GM23338 (cell line): ENCODE measurements around the gene FAR1. TPM values are rescaled to one million over a fixed set of nuclear protein-coding genes. Genes with fewer than 3 reads are reported as not detected.

ENCODE experiments used
- ATAC-seq: fragments of 200-7000 bp; cut with Tn5 transposase; 3 replicates; pipeline ENCODE4 v1.9.1; 2020
- DNase-seq: peaks from one replicate; pipeline ENCODE4 v3.0.0-alpha.2; 2015; ENCODE audit warnings: low spot score
- H2AFZ ChIP-seq: fragments of 200-600 bp; sonication (generic); 2 replicates; pipeline ENCODE4 v1.8.0; 2016; ENCODE audit warnings: antibody characterized with exemption, mild to moderate bottlenecking, moderate library complexity
- H3F3A ChIP-seq: fragments of 200-600 bp; sonication (generic); replicated peaks from 2 replicates; pipeline ENCODE4 v1.8.0; 2017; ENCODE audit warnings: antibody characterized with exemption, mixed run types, low read depth
- H3K27ac ChIP-seq: fragments of 200-600 bp; sonication (generic); 2 replicates; pipeline ENCODE4 v1.6.1; 2016; ENCODE audit warnings: low read depth
- H3K27me3 ChIP-seq: fragments of 200-600 bp; sonication (generic); 2 replicates; pipeline ENCODE4 v1.8.0; 2016; ENCODE audit warnings: mild to moderate bottlenecking, mixed run types, moderate library complexity; ENCODE audit not compliant: insufficient read depth
- H3K36me3 ChIP-seq: fragments of 200-600 bp; sonication (generic); 2 replicates; pipeline ENCODE4 v1.8.0; 2016; ENCODE audit warnings: mild to moderate bottlenecking; ENCODE audit not compliant: insufficient read depth
- H3K4me1 ChIP-seq: fragments of 200-600 bp; sonication (generic); 2 replicates; pipeline ENCODE4 v1.8.0; 2016; ENCODE audit warnings: mild to moderate bottlenecking, moderate library complexity; ENCODE audit not compliant: insufficient read depth
- H3K4me2 ChIP-seq: fragments of 200-600 bp; sonication (generic); 2 replicates; pipeline ENCODE4 v1.7.1; 2017; ENCODE audit warnings: mixed run types
- H3K4me3 ChIP-seq: fragments of 200-600 bp; sonication (generic); 2 replicates; pipeline ENCODE4 v1.6.1; 2016; ENCODE audit warnings: mixed run types
- H3K79me2 ChIP-seq: fragments of 200-600 bp; sonication (generic); replicated peaks from 2 replicates; pipeline ENCODE4 v1.8.0; 2017; ENCODE audit warnings: mild to moderate bottlenecking; ENCODE audit not compliant: insufficient read depth
- H3K9me2 ChIP-seq: fragments of 200-600 bp; sonication (generic); 2 replicates; pipeline ENCODE4 v1.8.0; 2017; ENCODE audit not compliant: insufficient read depth
- H4K20me1 ChIP-seq: fragments of 200-600 bp; sonication (generic); replicated peaks from 2 replicates; pipeline ENCODE4 v1.8.0; 2017; ENCODE audit warnings: mild to moderate bottlenecking; ENCODE audit not compliant: insufficient read depth
- H3K27ac Mint-ChIP-seq: 2 replicates; pipeline ENCODE4 v1.8.0; 2020; ENCODE audit warnings: inconsistent platforms, mild to moderate bottlenecking, moderate library complexity, mixed read lengths
- H3K27me3 Mint-ChIP-seq: 3 replicates; pipeline ENCODE4 v1.8.0; 2022; ENCODE audit warnings: low read depth, mild to moderate bottlenecking, moderate library complexity, mixed read lengths, inconsistent platforms; ENCODE audit not compliant: insufficient read depth, poor library complexity
- H3K36me3 Mint-ChIP-seq: 3 replicates; pipeline ENCODE4 v1.8.0; 2021; ENCODE audit warnings: low read depth, mild to moderate bottlenecking, inconsistent platforms, moderate library complexity, mixed read lengths
- H3K4me1 Mint-ChIP-seq: 3 replicates; pipeline ENCODE4 v1.8.0; 2020; ENCODE audit warnings: mild to moderate bottlenecking, inconsistent platforms, mixed read lengths
- H3K4me3 Mint-ChIP-seq: 3 replicates; pipeline ENCODE4 v1.8.0; 2021; ENCODE audit warnings: moderate library complexity, mild to moderate bottlenecking, inconsistent platforms, mixed read lengths
- H3K9me3 Mint-ChIP-seq: 3 replicates; pipeline ENCODE4 v1.8.0; 2020; ENCODE audit warnings: moderate library complexity, mild to moderate bottlenecking, inconsistent platforms, mixed read lengths
- CREB1 ChIP-seq: fragments of 250-450 bp; sonication (Bioruptor Pico); IDR thresholded peaks from 2 replicates; pipeline ENCODE4 v1.5.0; 2020; ENCODE audit warnings: low read depth, mild to moderate bottlenecking, moderate library complexity
- EZH2 ChIP-seq: fragments of 200-600 bp; sonication (generic); IDR thresholded peaks from one replicate; pipeline ENCODE4 v1.8.0; 2017; ENCODE audit warnings: antibody characterized with exemption, mild to moderate bottlenecking, low read depth; ENCODE audit not compliant: unreplicated experiment
- JUNB ChIP-seq: IDR thresholded peaks from one replicate; pipeline ENCODE4 v1.6.1; 2016; ENCODE audit warnings: antibody characterized with exemption; ENCODE audit not compliant: unreplicated experiment
- NANOG ChIP-seq: IDR thresholded peaks from 2 replicates; pipeline ENCODE4 v1.6.1; 2016; ENCODE audit warnings: antibody characterized with exemption, borderline replicate concordance
- POLR2AphosphoS5 ChIP-seq: IDR thresholded peaks from 2 replicates; pipeline ENCODE4 v1.6.1; 2016; ENCODE audit warnings: antibody characterized with exemption, low read depth
- STAT1 ChIP-seq: IDR thresholded peaks from one replicate; pipeline ENCODE4 v1.6.1; 2016; ENCODE audit warnings: antibody characterized with exemption; ENCODE audit not compliant: unreplicated experiment
- ZNF114 ChIP-seq: fragments of 250-450 bp; sonication (Bioruptor Pico); IDR thresholded peaks from 2 replicates; pipeline ENCODE4 v1.5.0; 2020; ENCODE audit warnings: mild to moderate bottlenecking, moderate library complexity
- ZNF331 ChIP-seq: fragments of 250-450 bp; sonication (Bioruptor Pico); IDR thresholded peaks from 2 replicates; pipeline ENCODE4 v1.5.0; 2020; ENCODE audit warnings: low read depth, mild to moderate bottlenecking, moderate library complexity
- polyA plus RNA-seq: library from polyadenylated mRNA; unstranded; fragments of >200 nt; fragmentation: Nextera tagmentation; extraction: Ambion mirVana; gene quantifications from 2 replicates; pipeline ENCODE4 v1.2.1, GENCODE V29; 2016
- total RNA-seq: library from RNA; depleted of rRNA; stranded (reverse); fragments of >200 nt; shearing (Covaris generic); gene quantifications from 2 replicates; pipeline ENCODE4 v1.2.3, GENCODE V29; 2014
- TF ChIP-seq, protein P1 (sequence below), 2 experiments: fragments of 200-600 bp in 1 of 2; sonication (generic) in 1 of 2; conservative IDR thresholded peaks; 2 replicates each; pipeline versions ENCODE4 v1.5.1 to v1.6.1; 2016 to 2017; ENCODE audit warnings: antibody characterized with exemption in 2 of 2, low read depth in 2 of 2, mild to moderate bottlenecking in 2 of 2, moderate library complexity in 1 of 2
- TF ChIP-seq, protein P2 (sequence below): IDR thresholded peaks from 2 replicates; pipeline ENCODE4 v1.6.1; 2016; ENCODE audit warnings: antibody characterized with exemption
- TF ChIP-seq, protein P3 (sequence below): IDR thresholded peaks from one replicate; pipeline ENCODE4 v1.6.1; 2018; ENCODE audit warnings: antibody characterized with exemption; ENCODE audit not compliant: unreplicated experiment
- TF ChIP-seq, protein P4 (sequence below): fragments of 250-450 bp; sonication (Bioruptor Pico); IDR thresholded peaks from 2 replicates; pipeline ENCODE4 v1.5.0; 2020; ENCODE audit warnings: mild to moderate bottlenecking, moderate library complexity

FAR1 gene
- total and polyA plus RNA-seq, 2 experiments from 2014 or later: 27.3 to 79.5 TPM

DNA sequence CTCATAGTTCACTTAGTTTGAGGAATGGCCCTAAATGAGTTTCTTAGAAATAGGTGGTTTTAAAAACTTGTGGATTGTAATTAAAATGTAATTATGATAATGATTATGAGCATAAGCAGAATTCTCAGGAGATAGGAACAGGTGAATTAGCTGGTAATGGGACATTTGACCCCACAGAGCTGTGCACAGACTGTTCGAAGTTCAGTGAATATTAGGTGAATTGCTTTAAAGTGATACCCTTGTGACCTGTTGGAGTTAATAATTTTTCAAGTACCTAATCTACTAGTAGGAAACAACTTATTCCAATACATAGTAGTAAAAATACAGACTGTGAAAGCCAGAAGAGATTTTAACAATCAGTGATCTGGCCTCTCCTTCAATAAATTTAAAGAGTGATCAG lies 8.1 kb downstream of the FAR1 start:
- no peaks in the 10 kb centered on the region for H3K9me2 ChIP-seq
- ATAC-seq (no peak), DNase-seq (no peak)
- Mint-ChIP-seq H3K27me3 (no peaks in the 10 kb centered on the region), H3K9me3 (no peaks in the 10 kb centered on the region), H3K4me1 (peaks cover 64% of the 10 kb centered on the region), H3K36me3 (peaks cover 4% of the 10 kb centered on the region; the same call in 1 of the 3 replicates), H3K4me3 (no peak overlapping the region), H3K27ac (no peak overlapping the region; the same call in 1 of the 2 replicates)
- no peak overlapping the region for H2AFZ ChIP-seq
- no peak overlapping the region for H3K4me2 ChIP-seq
- peaks cover 72% of the 10 kb centered on the region for H4K20me1 ChIP-seq
- H3F3A ChIP-seq: no peaks in the 10 kb centered on the region
- H3K4me1 ChIP-seq: peaks cover 66% of the 10 kb centered on the region
- H3K36me3 ChIP-seq: no peaks in the 10 kb centered on the region
- H3K79me2 ChIP-seq: peaks cover 100% of the 10 kb centered on the region
- H3K27ac ChIP-seq: no peak overlapping the region
- no peaks in the 10 kb centered on the region for H3K27me3 ChIP-seq
- H3K4me3 ChIP-seq: no peak overlapping the region
- TF ChIP-seq ZNF114: no peak
- TF ChIP-seq JUNB: no peak
- no peak for TF ChIP-seq NANOG
- TF ChIP-seq CREB1 (CRISPR knock-in tag): no peak
- TF ChIP-seq, protein P1, sequence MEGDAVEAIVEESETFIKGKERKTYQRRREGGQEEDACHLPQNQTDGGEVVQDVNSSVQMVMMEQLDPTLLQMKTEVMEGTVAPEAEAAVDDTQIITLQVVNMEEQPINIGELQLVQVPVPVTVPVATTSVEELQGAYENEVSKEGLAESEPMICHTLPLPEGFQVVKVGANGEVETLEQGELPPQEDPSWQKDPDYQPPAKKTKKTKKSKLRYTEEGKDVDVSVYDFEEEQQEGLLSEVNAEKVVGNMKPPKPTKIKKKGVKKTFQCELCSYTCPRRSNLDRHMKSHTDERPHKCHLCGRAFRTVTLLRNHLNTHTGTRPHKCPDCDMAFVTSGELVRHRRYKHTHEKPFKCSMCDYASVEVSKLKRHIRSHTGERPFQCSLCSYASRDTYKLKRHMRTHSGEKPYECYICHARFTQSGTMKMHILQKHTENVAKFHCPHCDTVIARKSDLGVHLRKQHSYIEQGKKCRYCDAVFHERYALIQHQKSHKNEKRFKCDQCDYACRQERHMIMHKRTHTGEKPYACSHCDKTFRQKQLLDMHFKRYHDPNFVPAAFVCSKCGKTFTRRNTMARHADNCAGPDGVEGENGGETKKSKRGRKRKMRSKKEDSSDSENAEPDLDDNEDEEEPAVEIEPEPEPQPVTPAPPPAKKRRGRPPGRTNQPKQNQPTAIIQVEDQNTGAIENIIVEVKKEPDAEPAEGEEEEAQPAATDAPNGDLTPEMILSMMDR (conservative IDR thresholded peaks at IDR 0.05; ENCODE audit: low read depth in 2 of 2): no peak
- no peak for TF ChIP-seq POLR2AphosphoS5
- TF ChIP-seq, protein P2, sequence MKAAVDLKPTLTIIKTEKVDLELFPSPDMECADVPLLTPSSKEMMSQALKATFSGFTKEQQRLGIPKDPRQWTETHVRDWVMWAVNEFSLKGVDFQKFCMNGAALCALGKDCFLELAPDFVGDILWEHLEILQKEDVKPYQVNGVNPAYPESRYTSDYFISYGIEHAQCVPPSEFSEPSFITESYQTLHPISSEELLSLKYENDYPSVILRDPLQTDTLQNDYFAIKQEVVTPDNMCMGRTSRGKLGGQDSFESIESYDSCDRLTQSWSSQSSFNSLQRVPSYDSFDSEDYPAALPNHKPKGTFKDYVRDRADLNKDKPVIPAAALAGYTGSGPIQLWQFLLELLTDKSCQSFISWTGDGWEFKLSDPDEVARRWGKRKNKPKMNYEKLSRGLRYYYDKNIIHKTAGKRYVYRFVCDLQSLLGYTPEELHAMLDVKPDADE: no peak
- TF ChIP-seq EZH2: no peak
- TF ChIP-seq, protein P3, sequence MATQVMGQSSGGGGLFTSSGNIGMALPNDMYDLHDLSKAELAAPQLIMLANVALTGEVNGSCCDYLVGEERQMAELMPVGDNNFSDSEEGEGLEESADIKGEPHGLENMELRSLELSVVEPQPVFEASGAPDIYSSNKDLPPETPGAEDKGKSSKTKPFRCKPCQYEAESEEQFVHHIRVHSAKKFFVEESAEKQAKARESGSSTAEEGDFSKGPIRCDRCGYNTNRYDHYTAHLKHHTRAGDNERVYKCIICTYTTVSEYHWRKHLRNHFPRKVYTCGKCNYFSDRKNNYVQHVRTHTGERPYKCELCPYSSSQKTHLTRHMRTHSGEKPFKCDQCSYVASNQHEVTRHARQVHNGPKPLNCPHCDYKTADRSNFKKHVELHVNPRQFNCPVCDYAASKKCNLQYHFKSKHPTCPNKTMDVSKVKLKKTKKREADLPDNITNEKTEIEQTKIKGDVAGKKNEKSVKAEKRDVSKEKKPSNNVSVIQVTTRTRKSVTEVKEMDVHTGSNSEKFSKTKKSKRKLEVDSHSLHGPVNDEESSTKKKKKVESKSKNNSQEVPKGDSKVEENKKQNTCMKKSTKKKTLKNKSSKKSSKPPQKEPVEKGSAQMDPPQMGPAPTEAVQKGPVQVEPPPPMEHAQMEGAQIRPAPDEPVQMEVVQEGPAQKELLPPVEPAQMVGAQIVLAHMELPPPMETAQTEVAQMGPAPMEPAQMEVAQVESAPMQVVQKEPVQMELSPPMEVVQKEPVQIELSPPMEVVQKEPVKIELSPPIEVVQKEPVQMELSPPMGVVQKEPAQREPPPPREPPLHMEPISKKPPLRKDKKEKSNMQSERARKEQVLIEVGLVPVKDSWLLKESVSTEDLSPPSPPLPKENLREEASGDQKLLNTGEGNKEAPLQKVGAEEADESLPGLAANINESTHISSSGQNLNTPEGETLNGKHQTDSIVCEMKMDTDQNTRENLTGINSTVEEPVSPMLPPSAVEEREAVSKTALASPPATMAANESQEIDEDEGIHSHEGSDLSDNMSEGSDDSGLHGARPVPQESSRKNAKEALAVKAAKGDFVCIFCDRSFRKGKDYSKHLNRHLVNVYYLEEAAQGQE: no peak
- TF ChIP-seq STAT1: no peak
- no peak for TF ChIP-seq ZNF331 (CRISPR knock-in tag)
- TF ChIP-seq, protein P4, sequence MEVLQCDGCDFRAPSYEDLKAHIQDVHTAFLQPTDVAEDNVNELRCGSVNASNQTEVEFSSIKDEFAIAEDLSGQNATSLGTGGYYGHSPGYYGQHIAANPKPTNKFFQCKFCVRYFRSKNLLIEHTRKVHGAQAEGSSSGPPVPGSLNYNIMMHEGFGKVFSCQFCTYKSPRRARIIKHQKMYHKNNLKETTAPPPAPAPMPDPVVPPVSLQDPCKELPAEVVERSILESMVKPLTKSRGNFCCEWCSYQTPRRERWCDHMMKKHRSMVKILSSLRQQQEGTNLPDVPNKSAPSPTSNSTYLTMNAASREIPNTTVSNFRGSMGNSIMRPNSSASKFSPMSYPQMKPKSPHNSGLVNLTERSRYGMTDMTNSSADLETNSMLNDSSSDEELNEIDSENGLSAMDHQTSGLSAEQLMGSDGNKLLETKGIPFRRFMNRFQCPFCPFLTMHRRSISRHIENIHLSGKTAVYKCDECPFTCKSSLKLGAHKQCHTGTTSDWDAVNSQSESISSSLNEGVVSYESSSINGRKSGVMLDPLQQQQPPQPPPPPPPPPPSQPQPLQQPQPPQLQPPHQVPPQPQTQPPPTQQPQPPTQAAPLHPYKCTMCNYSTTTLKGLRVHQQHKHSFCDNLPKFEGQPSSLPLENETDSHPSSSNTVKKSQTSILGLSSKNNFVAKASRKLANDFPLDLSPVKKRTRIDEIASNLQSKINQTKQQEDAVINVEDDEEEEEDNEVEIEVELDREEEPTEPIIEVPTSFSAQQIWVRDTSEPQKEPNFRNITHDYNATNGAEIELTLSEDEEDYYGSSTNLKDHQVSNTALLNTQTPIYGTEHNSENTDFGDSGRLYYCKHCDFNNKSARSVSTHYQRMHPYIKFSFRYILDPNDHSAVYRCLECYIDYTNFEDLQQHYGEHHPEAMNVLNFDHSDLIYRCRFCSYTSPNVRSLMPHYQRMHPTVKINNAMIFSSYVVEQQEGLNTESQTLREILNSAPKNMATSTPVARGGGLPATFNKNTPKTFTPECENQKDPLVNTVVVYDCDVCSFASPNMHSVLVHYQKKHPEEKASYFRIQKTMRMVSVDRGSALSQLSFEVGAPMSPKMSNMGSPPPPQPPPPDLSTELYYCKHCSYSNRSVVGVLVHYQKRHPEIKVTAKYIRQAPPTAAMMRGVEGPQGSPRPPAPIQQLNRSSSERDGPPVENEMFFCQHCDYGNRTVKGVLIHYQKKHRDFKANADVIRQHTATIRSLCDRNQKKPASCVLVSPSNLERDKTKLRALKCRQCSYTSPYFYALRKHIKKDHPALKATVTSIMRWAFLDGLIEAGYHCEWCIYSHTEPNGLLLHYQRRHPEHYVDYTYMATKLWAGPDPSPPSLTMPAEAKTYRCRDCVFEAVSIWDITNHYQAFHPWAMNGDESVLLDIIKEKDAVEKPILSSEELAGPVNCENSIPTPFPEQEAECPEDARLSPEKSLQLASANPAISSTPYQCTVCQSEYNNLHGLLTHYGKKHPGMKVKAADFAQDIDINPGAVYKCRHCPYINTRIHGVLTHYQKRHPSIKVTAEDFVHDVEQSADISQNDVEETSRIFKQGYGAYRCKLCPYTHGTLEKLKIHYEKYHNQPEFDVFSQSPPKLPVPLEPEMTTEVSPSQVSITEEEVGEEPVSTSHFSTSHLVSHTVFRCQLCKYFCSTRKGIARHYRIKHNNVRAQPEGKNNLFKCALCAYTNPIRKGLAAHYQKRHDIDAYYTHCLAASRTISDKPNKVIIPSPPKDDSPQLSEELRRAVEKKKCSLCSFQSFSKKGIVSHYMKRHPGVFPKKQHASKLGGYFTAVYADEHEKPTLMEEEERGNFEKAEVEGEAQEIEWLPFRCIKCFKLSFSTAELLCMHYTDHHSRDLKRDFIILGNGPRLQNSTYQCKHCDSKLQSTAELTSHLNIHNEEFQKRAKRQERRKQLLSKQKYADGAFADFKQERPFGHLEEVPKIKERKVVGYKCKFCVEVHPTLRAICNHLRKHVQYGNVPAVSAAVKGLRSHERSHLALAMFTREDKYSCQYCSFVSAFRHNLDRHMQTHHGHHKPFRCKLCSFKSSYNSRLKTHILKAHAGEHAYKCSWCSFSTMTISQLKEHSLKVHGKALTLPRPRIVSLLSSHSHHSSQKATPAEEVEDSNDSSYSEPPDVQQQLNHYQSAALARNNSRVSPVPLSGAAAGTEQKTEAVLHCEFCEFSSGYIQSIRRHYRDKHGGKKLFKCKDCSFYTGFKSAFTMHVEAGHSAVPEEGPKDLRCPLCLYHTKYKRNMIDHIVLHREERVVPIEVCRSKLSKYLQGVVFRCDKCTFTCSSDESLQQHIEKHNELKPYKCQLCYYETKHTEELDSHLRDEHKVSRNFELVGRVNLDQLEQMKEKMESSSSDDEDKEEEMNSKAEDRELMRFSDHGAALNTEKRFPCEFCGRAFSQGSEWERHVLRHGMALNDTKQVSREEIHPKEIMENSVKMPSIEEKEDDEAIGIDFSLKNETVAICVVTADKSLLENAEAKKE (CRISPR knock-in tag): no peak
